Fibroblast of lung (primary cell): ENCODE results near the gene ECSIT.

Experiments used
- CTCF ChIP-seq, 2 donors: IDR thresholded peaks in 1 of 2; conservative IDR thresholded peaks in 1 of 2; 1 replicate in 1 of 2; 2 replicates in 1 of 2; pipeline ENCODE4 v1.5.1; 2011 to 2012; ENCODE audit warnings: low read length in 2 of 2, control low read depth in 1 of 2, inconsistent platforms in 1 of 2, low read depth in 1 of 2, mild to moderate bottlenecking in 1 of 2
- EZH2 ChIP-seq: IDR thresholded peaks from 2 replicates; pipeline ENCODE4 v1.5.1; 2012; ENCODE audit warnings: low read length, control low read depth, mild to moderate bottlenecking; ENCODE audit errors: missing control alignments

GRCh38 chr19:11549386-11549953, 20.5 kb upstream of the ECSIT start:
- no peak for TF ChIP-seq CTCF (conservative IDR thresholded peaks at IDR 0.05 in 1 of 2, IDR thresholded peaks at IDR 0.05 in 1 of 2; ENCODE audit: low read depth in 1 of 2, low read length in 2 of 2)
- no peak for TF ChIP-seq EZH2
